Prostate gland (tissue), 2 donors: Measurements from ENCODE around the gene WDR62.

Experiments
- CTCF ChIP-seq, 4 experiments: fragments of 200-600 bp in 2 of 4; fragments of 450-650 bp in 2 of 4; sonication (generic) in 2 of 4; IDR thresholded peaks; 1 replicate in 3 of 4; 2 replicates in 1 of 4; pipeline ENCODE4 v1.5.1; 2016 to 2019; ENCODE audit warnings: antibody characterized with exemption in 4 of 4, mild to moderate bottlenecking in 2 of 4, moderate library complexity in 2 of 4
- POLR2A ChIP-seq: fragments of 450-650 bp; IDR thresholded peaks from one replicate; pipeline ENCODE4 v1.6.1; 2016; ENCODE audit warnings: antibody characterized with exemption, mild to moderate bottlenecking

GRCh38 chr19:36059180-36059910, 4.6 kb downstream of the WDR62 start:
- TF ChIP-seq POLR2A (no peak), CTCF (IDR thresholded peaks at IDR 0.05) (no peak)
